TTC549 (cell line): ENCODE results near the gene CNGA3.

Source experiments
- FAIRE-seq: peaks from 2 replicates; lab custom pipeline; 2012; peaks lifted over from hg19 to GRCh38; lab: Jason Lieb, UNC

Gene CNGA3

GRCh38 chr2:98444436-98445176 lies 98.3 kb downstream of the CNGA3 start, which contains the start of gene INPP4A:
TSS of gene INPP4A (plus strand) at chr2:98444858. CDS start at chr2:98520049, 75,191 bp downstream.
- no peak for FAIRE-seq

- no peak for FAIRE-seq
Measured at GRCh38 chr2:98445177-98445682, 99.0 kb downstream of the CNGA3 start.

DNA sequence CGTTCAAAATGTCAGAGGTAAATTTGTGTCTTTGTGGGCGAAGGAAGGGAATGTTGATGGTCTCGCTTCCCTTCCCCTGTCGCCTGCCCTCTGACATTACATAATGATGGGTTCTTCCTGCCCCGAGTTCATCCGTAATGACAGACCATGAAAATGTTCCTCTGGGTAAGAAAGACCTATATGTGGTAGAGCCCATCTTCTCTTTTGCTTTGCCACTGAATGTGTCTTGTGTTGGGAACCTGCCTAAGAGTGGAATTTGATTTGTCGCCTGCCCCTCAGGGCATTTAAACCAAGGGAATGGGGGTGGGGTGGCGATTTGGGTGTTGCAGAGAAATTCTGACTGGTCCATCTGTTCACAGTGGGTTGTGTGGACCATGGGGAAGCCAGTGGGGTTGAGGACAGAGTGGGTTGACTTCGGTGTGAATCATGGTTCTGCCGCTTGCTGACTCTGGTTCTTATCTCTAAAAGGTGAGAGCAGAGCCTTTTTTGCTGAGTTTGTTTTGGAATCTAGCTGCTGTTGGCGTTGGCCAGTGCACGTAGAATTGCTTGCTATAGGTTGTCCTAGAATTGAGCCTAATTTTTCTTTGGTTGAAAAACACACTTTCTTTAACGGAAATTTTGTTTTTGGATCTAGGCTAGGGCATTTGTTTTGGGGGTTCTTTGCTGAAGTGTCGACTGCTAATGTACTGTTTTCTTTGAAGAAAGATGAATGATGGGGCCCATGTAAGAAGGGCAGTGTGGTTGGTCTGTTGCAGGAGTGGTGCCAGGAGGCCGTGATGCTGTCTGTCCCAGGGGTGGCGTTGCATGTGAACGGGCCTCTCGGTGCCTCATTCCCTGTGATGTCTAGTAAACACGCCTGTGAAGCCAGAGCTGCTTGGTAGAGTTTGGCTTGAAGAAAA lies 99.7 kb downstream of the CNGA3 start:
- FAIRE-seq: no peak

GRCh38 chr2:98446850-98447249 lies 100.6 kb downstream of the CNGA3 start:
- FAIRE-seq: no peak
